Measurements from ENCODE around the gene ACTRT2.

DNA sequence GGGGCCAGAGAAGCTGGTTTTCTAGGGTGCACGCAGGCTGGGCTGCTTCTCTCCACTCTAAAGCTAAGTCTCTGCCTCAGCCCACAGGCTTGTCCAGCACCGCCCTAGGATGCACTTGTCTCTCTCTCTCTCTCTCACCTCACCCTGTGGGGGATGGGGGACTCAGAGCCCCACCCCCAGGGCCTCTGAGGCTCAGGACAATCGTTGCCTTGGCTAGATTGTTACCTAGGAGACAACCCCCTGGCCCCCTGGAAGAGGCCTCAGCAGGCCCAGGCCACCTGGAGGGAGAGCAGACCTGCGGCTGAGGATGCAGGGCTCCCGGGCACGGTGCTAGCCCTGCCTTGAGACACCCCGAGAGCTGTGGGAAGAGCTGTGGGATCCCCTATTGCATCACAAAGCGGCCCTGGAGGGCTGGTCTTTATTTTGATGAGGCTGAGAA, at the start of gene ACTRT2:
- TF ChIP-seq CTCF (IDR thresholded peaks at IDR 0.05) (no peak), EZH2 (IDR thresholded peaks at IDR 0.05; ENCODE audit: borderline replicate concordance, insufficient read depth, low read depth, low read length, poor library complexity, severe bottlenecking) (no peak)
